H1 (cell line): ENCODE data around the gene ZBED6. TPM values are rescaled to one million over a fixed set of nuclear protein-coding genes. Genes with fewer than 3 reads are reported as not detected.

ENCODE experiments used
- CTCF ChIA-PET: fragments of 300-600 bp; sonication (Branson Sonifier 250); formaldehyde crosslinking; loops from one replicate; lab custom pipeline; 2021; ENCODE audit not compliant: partially characterized antibody; lab: Charles Lee
- POLR2A ChIA-PET: fragments of 300-600 bp; sonication (Branson Sonifier 250); formaldehyde crosslinking; loops from one replicate; lab custom pipeline; 2021; ENCODE audit warnings: inconsistent platforms; ENCODE audit not compliant: partially characterized antibody; lab: Charles Lee
- DNase-seq, 2 experiments: peaks; one replicate each; pipeline versions ENCODE4 v3.0.0 to v3.0.0-alpha.2; 2010 to 2022; ENCODE audit warnings: low spot score in 2 of 2, low read depth in 1 of 2, mixed read lengths in 1 of 2
- FAIRE-seq: peaks from 2 replicates; lab custom pipeline; 2011; peaks lifted over from hg19 to GRCh38; lab: Jason Lieb, UNC
- H2AFZ ChIP-seq: 2 replicates; pipeline ENCODE4 v1.8.1; 2012; ENCODE audit warnings: low read length, inconsistent platforms
- H2AK5ac ChIP-seq: 2 replicates; pipeline ENCODE4 v1.6.1; 2013; ENCODE audit warnings: low read depth, low read length
- H2BK120ac ChIP-seq: replicated peaks from 2 replicates; pipeline ENCODE3; 2013; ENCODE audit warnings: low read depth, low read length, inconsistent platforms
- H2BK12ac ChIP-seq: 2 replicates; pipeline ENCODE4 v1.6.1; 2013; ENCODE audit warnings: low read depth, low read length
- H2BK15ac ChIP-seq: 2 replicates; pipeline ENCODE4 v1.6.1; 2013; ENCODE audit warnings: low read length
- H2BK20ac ChIP-seq: 2 replicates; pipeline ENCODE4 v1.6.1; 2013; ENCODE audit warnings: low read length
- H2BK5ac ChIP-seq: 2 replicates; pipeline ENCODE4 v1.6.1; 2013; ENCODE audit warnings: low read depth, low read length
- H3K14ac ChIP-seq: 2 replicates; pipeline ENCODE4 v1.6.1; 2013; ENCODE audit warnings: inconsistent platforms; ENCODE audit not compliant: insufficient read length
- H3K18ac ChIP-seq: 2 replicates; pipeline ENCODE4 v1.6.1; 2013; ENCODE audit warnings: low read length; ENCODE audit errors: extremely low read depth
- H3K23ac ChIP-seq: 2 replicates; pipeline ENCODE4 v1.6.1; 2013; ENCODE audit warnings: inconsistent platforms; ENCODE audit not compliant: insufficient read length
- H3K23me2 ChIP-seq: 2 replicates; pipeline ENCODE4 v1.6.1; 2013; ENCODE audit warnings: low read depth, low read length
- H3K27ac ChIP-seq: 2 replicates; pipeline ENCODE4 v1.6.1; 2011; ENCODE audit warnings: low read depth, low read length, inconsistent platforms
- H3K27me3 ChIP-seq, 4 experiments: replicated peaks in 1 of 4; 1 replicate in 1 of 4; 2 replicates in 3 of 4; pipeline versions ENCODE4 v1.6.1 to v1.8.1; 2011 to 2013; ENCODE audit warnings: low read length in 3 of 4, mild to moderate bottlenecking in 3 of 4, inconsistent platforms in 2 of 4, mixed read lengths in 2 of 4, moderate library complexity in 1 of 4; ENCODE audit not compliant: control insufficient read depth in 3 of 4, insufficient read depth in 3 of 4; ENCODE audit errors: extremely low read depth in 1 of 4
- H3K36me3 ChIP-seq, 4 experiments: 2 replicates each; pipeline versions ENCODE4 v1.6.1 to v1.8.1; 2011 to 2013; ENCODE audit warnings: mild to moderate bottlenecking in 4 of 4, low read length in 3 of 4, moderate library complexity in 2 of 4, control low read depth in 1 of 4, inconsistent platforms in 1 of 4; ENCODE audit not compliant: insufficient read depth in 4 of 4, control insufficient read depth in 2 of 4
- H3K4ac ChIP-seq: replicated peaks from 2 replicates; pipeline ENCODE3; 2013; ENCODE audit warnings: low read length, low read depth, mixed read lengths, inconsistent platforms; ENCODE audit not compliant: insufficient read length
- H3K4me1 ChIP-seq, 4 experiments: replicated peaks in 1 of 4; 1 replicate in 1 of 4; 2 replicates in 3 of 4; pipeline versions ENCODE4 v1.6.1 to v1.8.1; 2011 to 2013; ENCODE audit warnings: low read length in 3 of 4, inconsistent platforms in 2 of 4, mixed read lengths in 1 of 4; ENCODE audit not compliant: insufficient read depth in 4 of 4, control insufficient read depth in 3 of 4
- H3K4me2 ChIP-seq, 2 experiments: 2 replicates each; pipeline versions ENCODE4 v1.6.1 to v1.8.1; 2011 to 2013; ENCODE audit warnings: low read depth in 2 of 2, low read length in 2 of 2, control low read depth in 1 of 2, inconsistent platforms in 1 of 2, mild to moderate bottlenecking in 1 of 2; ENCODE audit not compliant: insufficient read depth in 1 of 2
- H3K4me3 ChIP-seq, 4 experiments: fragments of 200-600, 300-600 bp in 1 of 4; sonication (generic), shearing (Covaris generic), sonication (Bioruptor Twin) in 1 of 4; 2 replicates each; pipeline versions ENCODE4 v1.5.1 to v1.8.1; 2011 to 2016; ENCODE audit warnings: low read length in 4 of 4, low read depth in 3 of 4, control low read depth in 2 of 4, inconsistent platforms in 2 of 4, mild to moderate bottlenecking in 2 of 4, mixed read lengths in 1 of 4, moderate library complexity in 1 of 4; ENCODE audit not compliant: insufficient read depth in 2 of 4; ENCODE audit errors: extremely low read depth in 1 of 4
- H3K56ac ChIP-seq: replicated peaks from 2 replicates; pipeline ENCODE3; 2013; ENCODE audit warnings: low read depth, mild to moderate bottlenecking, mixed read lengths, low read length, inconsistent platforms; ENCODE audit not compliant: insufficient read length
- H3K79me1 ChIP-seq: 2 replicates; pipeline ENCODE4 v1.6.1; 2013; ENCODE audit warnings: low read depth, low read length, control low read depth
- H3K79me2 ChIP-seq, 2 experiments: 2 replicates each; pipeline versions ENCODE4 v1.6.1 to v1.8.1; 2012 to 2013; ENCODE audit warnings: low read length in 2 of 2, mild to moderate bottlenecking in 2 of 2, inconsistent platforms in 1 of 2; ENCODE audit not compliant: insufficient read depth in 2 of 2, control insufficient read depth in 1 of 2
- H3K9ac ChIP-seq, 4 experiments: replicated peaks in 1 of 4; 1 replicate in 1 of 4; 2 replicates in 3 of 4; pipeline versions ENCODE4 v1.6.1 to v1.8.1; 2011 to 2013; ENCODE audit warnings: low read depth in 3 of 4, low read length in 3 of 4, control low read depth in 2 of 4, mild to moderate bottlenecking in 2 of 4, moderate library complexity in 2 of 4, inconsistent platforms in 1 of 4; ENCODE audit errors: extremely low read depth in 1 of 4
- H3K9me3 ChIP-seq, 2 experiments: 2 replicates each; pipeline versions ENCODE4 v1.6.1 to v1.8.1; 2012 to 2013; ENCODE audit warnings: mild to moderate bottlenecking in 2 of 2, moderate library complexity in 2 of 2, control low read depth in 1 of 2, inconsistent platforms in 1 of 2, low read depth in 1 of 2, low read length in 1 of 2, mixed read lengths in 1 of 2; ENCODE audit not compliant: insufficient read depth in 2 of 2
- H4K20me1 ChIP-seq, 2 experiments: replicated peaks in 1 of 2; 2 replicates each; pipeline versions ENCODE3 to v1.8.1; 2011 to 2013; ENCODE audit warnings: inconsistent platforms in 2 of 2, low read length in 2 of 2, mild to moderate bottlenecking in 1 of 2; ENCODE audit not compliant: insufficient read depth in 2 of 2, control insufficient read depth in 1 of 2
- H4K5ac ChIP-seq: 2 replicates; pipeline ENCODE4 v1.6.1; 2013; ENCODE audit warnings: low read length, low read depth, mixed read lengths, inconsistent platforms; ENCODE audit not compliant: insufficient read length
- H4K8ac ChIP-seq: 2 replicates; pipeline ENCODE4 v1.8.0; 2013; ENCODE audit warnings: mild to moderate bottlenecking, moderate library complexity, low read length, inconsistent platforms; ENCODE audit not compliant: insufficient read depth; ENCODE audit errors: extremely low read depth
- H4K91ac ChIP-seq: replicated peaks from 2 replicates; pipeline ENCODE3; 2013; ENCODE audit warnings: low read length, mixed read lengths, inconsistent platforms; ENCODE audit not compliant: insufficient read length
- POLR2AphosphoS5 ChIP-seq: IDR thresholded peaks from 2 replicates; pipeline ENCODE4 v1.6.1; 2011; ENCODE audit warnings: low read depth, low read length
- RXRA ChIP-seq: IDR thresholded peaks from 2 replicates; pipeline ENCODE4 v1.6.1; 2011; ENCODE audit warnings: low read depth, mild to moderate bottlenecking, low read length, moderate library complexity; ENCODE audit not compliant: insufficient read depth
- WGBS, 2 experiments: shearing (Covaris generic) in 1 of 2; methylation state at CpG; one replicate each; pipeline versions ENCODE4 v1.1.6 to v1.1.7; 2013 to 2015; ENCODE audit warnings: low lambda C conversion rate in 2 of 2, mixed read lengths in 2 of 2, inconsistent platforms in 1 of 2, low coverage in 1 of 2, missing lambda C conversion rate in 1 of 2; ENCODE audit not compliant: insufficient replicate concordance in 2 of 2, insufficient coverage in 1 of 2, insufficient read length in 1 of 2; ENCODE audit errors: extremely low coverage in 1 of 2, missing lambda C conversion rate in 1 of 2; 5-methylcytosine and 5-hydroxymethylcytosine counted together
- polyA plus RNA-seq, 7 experiments: library from polyadenylated mRNA; depleted of rRNA in 3 of 7; stranded (reverse) in 5 of 7; unstranded in 2 of 7; fragments of >200 nt in 5 of 7; fragments of 200-250 nt in 2 of 7; gene quantifications; 1 replicate in 5 of 7; 2 replicates in 1 of 7; 4 replicates in 1 of 7; pipeline versions ENCODE4 v1.2.1 to v1.2.3, GENCODE V29; 2011 to 2013; ENCODE audit warnings: missing spikeins in 2 of 7, mixed read lengths in 2 of 7
- total RNA-seq: library from RNA; stranded (reverse); fragmentation: NEBNext Ultra II Directional; extraction: Animal tissue kit (Norgen Biotek cat#: 25700); gene quantifications from 2 replicates; pipeline ENCODE4 v1.2.1, GENCODE V29; 2021

ZBED6 gene
- total and polyA plus RNA-seq, 2 of the 8 experiments (the other 6 are each of a cell fraction or from before 2014, with no cell fraction given): 1.4 to 25.9 TPM

DNA sequence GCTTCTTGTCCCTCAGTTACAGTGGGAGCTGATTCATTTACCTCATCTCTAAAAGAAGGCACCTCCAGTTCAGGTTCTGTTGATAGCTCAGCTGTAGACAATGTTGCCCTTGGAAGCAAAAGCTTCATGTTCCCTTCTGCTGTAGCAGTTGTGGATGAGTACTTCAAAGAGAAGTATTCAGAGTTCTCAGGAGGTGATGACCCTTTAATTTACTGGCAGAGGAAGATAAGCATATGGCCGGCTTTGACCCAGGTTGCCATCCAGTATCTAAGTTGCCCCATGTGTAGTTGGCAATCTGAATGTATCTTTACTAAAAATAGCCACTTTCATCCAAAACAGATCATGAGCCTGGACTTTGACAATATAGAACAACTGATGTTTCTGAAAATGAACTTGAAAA lies 4.5 kb downstream of the ZBED6 start:
- Histone ChIP-seq H2BK12ac (no peak overlapping the region), H3K9ac (no peak overlapping the region), H3K14ac (no peak overlapping the region), H2BK120ac (no peak overlapping the region), H4K91ac (no peak overlapping the region), H2BK15ac (no peak overlapping the region), H2BK20ac (no peak overlapping the region), H4K5ac (no peak overlapping the region), H3K9me3 (peaks cover 4 to 10% of the 10 kb centered on the region in 2 experiments; a peak in 2 of 4 replicates), H3K4me1 (peaks cover 0 to 4% (median 0%) of the 10 kb centered on the region in 4 experiments; a peak in 1 of 7 replicates), H3K23ac (no peak overlapping the region), H3K79me1 (peaks cover 7% of the 10 kb centered on the region), H2AFZ (no peak overlapping the region), H3K27me3 (no peaks in the 10 kb centered on the region), H4K20me1 (peaks cover 0 to 9% of the 10 kb centered on the region in 2 experiments), H3K79me2 (peaks cover 33 to 83% of the 10 kb centered on the region in 2 experiments), H3K56ac (no peak overlapping the region), H3K4ac (no peak overlapping the region), H3K23me2 (no peaks in the 10 kb centered on the region), H3K27ac (no peak overlapping the region), H4K8ac (no peak overlapping the region), H3K4me2 (no peak overlapping the region), H2BK5ac (no peak overlapping the region), H3K36me3 (peaks cover 2 to 49% (median 17%) of the 10 kb centered on the region in 4 experiments; a peak in 4 of 8 replicates), H3K18ac (no peak overlapping the region), H2AK5ac (no peak overlapping the region), H3K4me3 (no peak overlapping the region)
- ChIA-PET CTCF (no interaction called here), POLR2A (interaction anchor here (1.1 to 4.2 kb wide), 4 partner anchors 11 to 20 kb away, joined by 3 to 20 read pairs (median 6); no protein-coding TSS in a partner anchor)
- DNase-seq: no peak
- no peak for FAIRE-seq
- 100% methylated on average over 1 of the region's 1 CpG; no CpG with 5 or more reads in 1 of the 2 experiments for WGBS, 2 experiments
- TF ChIP-seq RXRA (no peak), POLR2AphosphoS5 (no peak)
